Embryonic facial prominence (tissue), 1 donor: Measurements from ENCODE around the gene MYOCOS.

Experiments
- DNase-seq: peaks from one replicate; pipeline ENCODE4 v3.0.0-alpha.2; 2016; ENCODE audit errors: extremely low spot score

MYOCOS gene

GRCh38 chr1:171663036-171663853 is 41.2 kb downstream of the MYOCOS start:
- DNase-seq, result no peak

GRCh38 chr1:171663854-171664575 is 42.0 kb downstream of the MYOCOS start:
- no peak for DNase-seq

GRCh38 chr1:171664976-171665375 is 42.9 kb downstream of the MYOCOS start:
- DNase-seq, result no peak

- DNase-seq, result no peak
Measured at GRCh38 chr1:171666114-171666769, 44.2 kb downstream of the MYOCOS start.

- no peak for DNase-seq
Measured at GRCh38 chr1:171668372-171668771, 46.3 kb downstream of the MYOCOS start.

- DNase-seq, result no peak
Measured at GRCh38 chr1:171670739-171671138, 48.7 kb downstream of the MYOCOS start.

- DNase-seq, result no peak
Measured at GRCh38 chr1:171674431-171675405, 52.7 kb downstream of the MYOCOS start.
